Esophagus muscularis mucosa (tissue), 3 donors: ENCODE data around the gene OR52N2.

ENCODE experiments used
- EP300 ChIP-seq: sonication (generic); formaldehyde crosslinking; IDR thresholded peaks from one replicate; pipeline ENCODE4 v1.6.1; 2017; ENCODE audit warnings: antibody characterized with exemption
- TF ChIP-seq, protein P1 (sequence below), 3 experiments: fragments of 200-600 bp in 2 of 3; fragments of 450-650 bp in 1 of 3; sonication (generic) in 2 of 3; IDR thresholded peaks; one replicate each; pipeline ENCODE4 v1.5.1; 2017 to 2019; ENCODE audit warnings: antibody characterized with exemption in 3 of 3, mild to moderate bottlenecking in 2 of 3, moderate library complexity in 1 of 3

DNA sequence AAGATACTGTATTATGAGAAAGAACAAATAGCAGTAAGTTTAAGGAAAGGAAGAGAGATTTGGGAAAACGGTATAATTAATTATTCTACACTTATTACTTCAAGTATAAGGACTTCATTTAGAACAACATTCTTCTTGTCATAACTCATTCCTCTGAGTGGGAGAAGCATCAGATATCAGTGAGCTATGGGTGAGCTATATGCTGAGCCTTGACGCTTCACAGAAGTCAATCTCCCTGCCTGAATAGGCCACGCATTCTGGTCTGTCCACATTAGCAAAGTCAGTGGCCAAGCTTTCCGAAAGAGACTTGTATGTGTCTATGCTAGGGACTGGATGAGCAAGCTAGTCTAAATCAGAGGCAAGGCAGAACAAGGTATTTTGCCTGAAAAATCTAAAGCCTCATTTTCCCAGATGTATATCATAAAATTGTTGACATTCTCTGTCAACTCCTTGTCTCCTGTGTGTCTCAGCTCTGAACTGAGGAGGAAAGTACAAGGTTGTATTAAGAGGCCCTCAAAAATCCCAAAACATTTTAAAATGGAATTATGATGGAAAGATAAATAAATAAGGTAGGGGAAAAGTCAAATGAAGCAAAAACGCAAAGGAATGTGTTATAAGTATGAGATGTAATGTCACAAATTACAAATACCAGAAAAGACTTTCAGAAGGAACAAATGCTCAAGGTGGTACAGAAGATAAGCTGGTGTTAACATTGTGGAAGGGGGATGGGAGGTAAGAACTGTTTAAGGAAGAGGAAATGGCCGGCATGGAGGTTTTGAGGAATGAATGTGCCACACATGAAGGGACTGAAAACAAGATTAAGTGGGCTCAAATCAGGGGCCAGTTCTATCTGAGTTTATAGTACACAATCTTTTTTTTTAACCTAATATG, 1.4 kb downstream of the OR52N2 start:
- no peak for TF ChIP-seq EP300
- TF ChIP-seq, protein P1, sequence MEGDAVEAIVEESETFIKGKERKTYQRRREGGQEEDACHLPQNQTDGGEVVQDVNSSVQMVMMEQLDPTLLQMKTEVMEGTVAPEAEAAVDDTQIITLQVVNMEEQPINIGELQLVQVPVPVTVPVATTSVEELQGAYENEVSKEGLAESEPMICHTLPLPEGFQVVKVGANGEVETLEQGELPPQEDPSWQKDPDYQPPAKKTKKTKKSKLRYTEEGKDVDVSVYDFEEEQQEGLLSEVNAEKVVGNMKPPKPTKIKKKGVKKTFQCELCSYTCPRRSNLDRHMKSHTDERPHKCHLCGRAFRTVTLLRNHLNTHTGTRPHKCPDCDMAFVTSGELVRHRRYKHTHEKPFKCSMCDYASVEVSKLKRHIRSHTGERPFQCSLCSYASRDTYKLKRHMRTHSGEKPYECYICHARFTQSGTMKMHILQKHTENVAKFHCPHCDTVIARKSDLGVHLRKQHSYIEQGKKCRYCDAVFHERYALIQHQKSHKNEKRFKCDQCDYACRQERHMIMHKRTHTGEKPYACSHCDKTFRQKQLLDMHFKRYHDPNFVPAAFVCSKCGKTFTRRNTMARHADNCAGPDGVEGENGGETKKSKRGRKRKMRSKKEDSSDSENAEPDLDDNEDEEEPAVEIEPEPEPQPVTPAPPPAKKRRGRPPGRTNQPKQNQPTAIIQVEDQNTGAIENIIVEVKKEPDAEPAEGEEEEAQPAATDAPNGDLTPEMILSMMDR (IDR thresholded peaks at IDR 0.05) = no peak
